GM12878 (cell line): ENCODE results near the gene CDH4. TPM values are rescaled to one million over a fixed set of nuclear protein-coding genes. Genes with fewer than 3 reads are reported as not detected.

Experiments used
- ATAC-seq: fragments of 200-7000 bp; cut with Tn5 transposase; 3 replicates; pipeline ENCODE4 v1.9.1; 2020; ENCODE audit warnings: mild to moderate bottlenecking, moderate library complexity
- BruUV-seq: library from RNA; stranded (reverse); fragments of 400-500 nt; replicated peaks from 2 replicates; lab custom pipeline; 2021; lab: Mats Ljungman, UMichigan
- CTCF ChIA-PET: fragments of 300-600 bp; sonication (Branson Sonifier 250); formaldehyde crosslinking; extraction: SDS; loops from one replicate; lab custom pipeline; 2021; ENCODE audit warnings: inconsistent platforms; lab: Yijun Ruan, JAX
- POLR2A ChIA-PET: fragments of 350-600 bp; formaldehyde crosslinking; extraction: SDS; loops from one replicate; lab custom pipeline; 2021; ENCODE audit warnings: inconsistent platforms; lab: Charles Lee
- RAD21 ChIA-PET: fragments of 300-600 bp; sonication (Branson Sonifier 250); formaldehyde crosslinking; loops from one replicate; lab custom pipeline; 2023; ENCODE audit warnings: antibody characterized with exemption; ENCODE audit not compliant: unreplicated experiment; lab: Charles Lee
- SMC1A ChIA-PET: fragments of 300-600 bp; sonication (Branson Sonifier 250); formaldehyde crosslinking; loops from one replicate; lab custom pipeline; 2023; ENCODE audit not compliant: unreplicated experiment, uncharacterized antibody; lab: Charles Lee
- DNase-seq: peaks from one replicate; pipeline ENCODE4 v3.0.0-alpha.2; 2011; ENCODE audit warnings: low read depth, low spot score
- FAIRE-seq: peaks from 3 replicates; lab custom pipeline; 2011; peaks lifted over from hg19 to GRCh38; lab: Jason Lieb, UNC
- H2AFZ ChIP-seq: 2 replicates; pipeline ENCODE4 v1.6.0; 2011; ENCODE audit warnings: low read depth, low read length, control low read depth; ENCODE audit not compliant: control insufficient read depth
- H3K27ac ChIP-seq: 2 replicates; pipeline ENCODE4 v1.5.1; 2011; ENCODE audit warnings: control low read depth; ENCODE audit not compliant: control insufficient read depth, insufficient read depth
- H3K27me3 ChIP-seq, 2 experiments: replicated peaks in 1 of 2; 2 replicates each; pipeline versions ENCODE4 v1.6.0 to v1.6.1; 2011; ENCODE audit warnings: low read length in 1 of 2; ENCODE audit not compliant: control insufficient read depth in 2 of 2, insufficient read depth in 2 of 2
- H3K36me3 ChIP-seq, 2 experiments: 2 replicates each; pipeline ENCODE4 v1.5.1; 2011; ENCODE audit warnings: low read length in 1 of 2; ENCODE audit not compliant: control insufficient read depth in 2 of 2, insufficient read depth in 2 of 2
- H3K4me1 ChIP-seq: 2 replicates; pipeline ENCODE4 v1.6.1; 2011; ENCODE audit warnings: mild to moderate bottlenecking, low read length, moderate library complexity, mixed read lengths; ENCODE audit not compliant: control insufficient read depth, insufficient read depth
- H3K4me2 ChIP-seq: 2 replicates; pipeline ENCODE4 v1.6.0; 2011; ENCODE audit warnings: control low read depth; ENCODE audit not compliant: control insufficient read depth, insufficient read depth
- H3K4me3 ChIP-seq: fragments of 200-600 bp; sonication (generic); 2 replicates; pipeline ENCODE4 v1.5.1; 2016
- H3K79me2 ChIP-seq: 2 replicates; pipeline ENCODE4 v1.6.0; 2011; ENCODE audit warnings: low read length; ENCODE audit not compliant: control insufficient read depth, insufficient read depth
- H3K9ac ChIP-seq: 2 replicates; pipeline ENCODE4 v1.8.0; 2011; ENCODE audit warnings: low read length, control low read depth, mixed read lengths; ENCODE audit not compliant: control insufficient read depth, insufficient read depth
- H3K9me3 ChIP-seq: replicated peaks from 3 replicates; pipeline ENCODE4 v1.5.1; 2011; ENCODE audit warnings: mild to moderate bottlenecking, low read length; ENCODE audit not compliant: control insufficient read depth, insufficient read depth
- H4K20me1 ChIP-seq: 2 replicates; pipeline ENCODE4 v1.6.0; 2011; ENCODE audit not compliant: control insufficient read depth, insufficient read depth
- ASH2L ChIP-seq: fragments of 300-600, 200-600 bp; sonication (generic); IDR thresholded peaks from 2 replicates; pipeline ENCODE4 v1.6.1; 2017; ENCODE audit warnings: low read depth, mild to moderate bottlenecking, borderline replicate concordance
- BACH1 ChIP-seq: fragments of 450-650 bp; IDR thresholded peaks from 2 replicates; pipeline ENCODE4 v1.6.1; 2017; ENCODE audit warnings: mild to moderate bottlenecking, borderline replicate concordance
- CHD2 ChIP-seq: IDR thresholded peaks from 2 replicates; pipeline ENCODE4 v1.6.1; 2011; ENCODE audit warnings: low read depth, low read length, improper control_type of control experiment, borderline replicate concordance
- DPF2 ChIP-seq: fragments of 450-650 bp; IDR thresholded peaks from 2 replicates; pipeline ENCODE4 v1.6.1; 2017; ENCODE audit warnings: mild to moderate bottlenecking
- E4F1 ChIP-seq: fragments of 450-650 bp; IDR thresholded peaks from 2 replicates; pipeline ENCODE4 v1.6.1; 2018; ENCODE audit warnings: borderline replicate concordance, mild to moderate bottlenecking; ENCODE audit not compliant: partially characterized antibody
- GATAD2B ChIP-seq: fragments of 450-650 bp; conservative IDR thresholded peaks from 2 replicates; pipeline ENCODE4 v1.6.1; 2017; ENCODE audit warnings: low read depth, mild to moderate bottlenecking, moderate library complexity
- KAT2A ChIP-seq: conservative IDR thresholded peaks from 2 replicates; pipeline ENCODE4 v1.6.1; 2011; ENCODE audit warnings: low read depth, low read length; ENCODE audit not compliant: control insufficient read depth
- MXI1 ChIP-seq: fragments of 150-350 bp; IDR thresholded peaks from 2 replicates; pipeline ENCODE4 v1.6.1; 2011; ENCODE audit warnings: low read depth, mild to moderate bottlenecking, inconsistent platforms, low read length, improper control_type of control experiment
- MYB ChIP-seq: fragments of 150-350 bp; IDR thresholded peaks from 2 replicates; pipeline ENCODE4 v1.6.1; 2014; ENCODE audit warnings: mild to moderate bottlenecking, low read depth, low read length, borderline replicate concordance
- NBN ChIP-seq: fragments of 450-650 bp; IDR thresholded peaks from 2 replicates; pipeline ENCODE4 v1.6.1; 2016
- NFYA ChIP-seq: IDR thresholded peaks from 2 replicates; pipeline ENCODE4 v1.6.1; 2011; ENCODE audit warnings: low read depth, mild to moderate bottlenecking, low read length, improper control_type of control experiment, borderline replicate concordance
- PML ChIP-seq: IDR thresholded peaks from 2 replicates; pipeline ENCODE4 v1.6.1; 2012; ENCODE audit warnings: low read length, inconsistent platforms
- RAD21 ChIP-seq: IDR thresholded peaks from 2 replicates; pipeline ENCODE4 v1.6.1; 2011; ENCODE audit warnings: mild to moderate bottlenecking, low read depth, low read length, moderate library complexity; ENCODE audit not compliant: insufficient read depth
- RBBP5 ChIP-seq: fragments of 200-600 bp; sonication (generic); conservative IDR thresholded peaks from 2 replicates; pipeline ENCODE4 v1.6.1; 2016
- TBL1XR1 ChIP-seq: IDR thresholded peaks from 2 replicates; pipeline ENCODE4 v1.6.1; 2012; ENCODE audit warnings: low read depth, low read length, improper control_type of control experiment
- TCF3 ChIP-seq: IDR thresholded peaks from 2 replicates; pipeline ENCODE4 v1.6.1; 2012; ENCODE audit warnings: low read depth, mild to moderate bottlenecking, low read length, borderline replicate concordance; ENCODE audit not compliant: insufficient read depth
- WGBS: methylation state at CpG from one replicate; pipeline ENCODE4 v1.1.6; 2016; ENCODE audit warnings: low lambda C conversion rate; ENCODE audit not compliant: insufficient replicate concordance, insufficient coverage; ENCODE audit errors: missing lambda C conversion rate; 5-methylcytosine and 5-hydroxymethylcytosine counted together
- in situ Hi-C: fragments of 300-500 bp; cut with MboI; formaldehyde crosslinking; loops from 9 replicates; pipeline ENCODE4 v1.14.3; 2018; ENCODE audit warnings: mixed read lengths
- intact Hi-C: fragments of 100-400 bp; cut with micrococcal nuclease; formaldehyde crosslinking; loops from one replicate; pipeline ENCODE4 v1.14.2; 2022; ENCODE audit not compliant: unreplicated experiment
- polyA plus RNA-seq, 11 experiments: library from polyadenylated mRNA; depleted of rRNA in 4 of 11; unstranded in 6 of 11; stranded (reverse) in 5 of 11; fragments of >200 nt; fragmentation: Nextera tagmentation in 4 of 11; fragmentation: Illumina TruSeq in 1 of 11; extraction: Ambion mirVana in 4 of 11; extraction: Trizol in 1 of 11; gene quantifications; 1 replicate in 1 of 11; 2 replicates in 10 of 11; pipeline versions ENCODE4 v1.2.1 to v1.2.3, GENCODE V29; 2011 to 2016; ENCODE audit warnings: inconsistent platforms in 2 of 11, missing spikeins in 2 of 11, low read depth in 1 of 11
- total RNA-seq, 4 experiments: library from RNA; depleted of rRNA in 3 of 4; stranded (reverse); fragments of >200 nt in 3 of 4; fragmentation: Illumina TruSeq in 1 of 4; extraction: Trizol in 1 of 4; gene quantifications; 2 replicates each; pipeline versions ENCODE4 v1.2.1 to v1.2.3, GENCODE V29; 2013 to 2021

CDH4 gene
- total and polyA plus RNA-seq, 10 of the 15 experiments (the other 5 are each of a cell fraction or from before 2014, with no cell fraction given) = not detected

- TF ChIP-seq TBL1XR1 = no peak
- no peak for TF ChIP-seq KAT2A
- no peak for TF ChIP-seq NFYA
- no peak for TF ChIP-seq TCF3
Measured at GRCh38 chr20:61613917-61614705, 362.1 kb downstream of the CDH4 start (continued).

GRCh38 chr20:61614706-61615100 lies 362.6 kb downstream of the CDH4 start:
- ATAC-seq = no peak
- Histone ChIP-seq H3K27me3 (no peaks in the 10 kb centered on the region), H3K9me3 (no peaks in the 10 kb centered on the region; the same call in 2 of the 3 replicates), H2AFZ (no peak overlapping the region), H3K4me3 (no peak overlapping the region), H3K4me1 (no peaks in the 10 kb centered on the region), H4K20me1 (no peaks in the 10 kb centered on the region), H3K36me3 (no peaks in the 10 kb centered on the region), H3K79me2 (no peaks in the 10 kb centered on the region), H3K4me2 (no peak overlapping the region), H3K9ac (no peak overlapping the region), H3K27ac (no peak overlapping the region)
- BruUV-seq = no TSS peak
- 20% methylated on average over 2 of the region's 2 CpGs for WGBS
- FAIRE-seq = no peak
- POLR2A ChIA-PET = no interaction called here
- intact Hi-C loops = no loop called here
- SMC1A ChIA-PET = no interaction called here
- RAD21 ChIA-PET = no interaction called here
- in situ Hi-C loops = no loop called here
- DNase-seq = no peak
- TF ChIP-seq E4F1 = no peak
- no peak for TF ChIP-seq KAT2A
- TF ChIP-seq PML = no peak
- no peak for TF ChIP-seq RBBP5
- no peak for TF ChIP-seq MYB
- TF ChIP-seq RAD21 = no peak
- TF ChIP-seq NBN = no peak
- TF ChIP-seq CHD2 = no peak
- no peak for TF ChIP-seq BACH1
- TF ChIP-seq MXI1 = no peak
- no peak for TF ChIP-seq GATAD2B
- TF ChIP-seq ASH2L = no peak
- TF ChIP-seq DPF2 = no peak
- CTCF ChIA-PET = no interaction called here
